HTR-8/SVneo (cell line): ENCODE measurements around the gene FAM171A2.
"Not testable (repeated sequence)": the region's sequence is repeated elsewhere in the genome, so short reads cannot be mapped to it uniquely, and the experiment has no call there.

Experiments used
- DNase-seq: peaks from one replicate; pipeline ENCODE4 v3.0.0; 2011; ENCODE audit warnings: low spot score, mixed read lengths; ENCODE audit not compliant: insufficient read length
- FAIRE-seq: peaks from 2 replicates; lab custom pipeline; 2011; peaks lifted over from hg19 to GRCh38; lab: Jason Lieb, UNC

FAM171A2 gene

DNA sequence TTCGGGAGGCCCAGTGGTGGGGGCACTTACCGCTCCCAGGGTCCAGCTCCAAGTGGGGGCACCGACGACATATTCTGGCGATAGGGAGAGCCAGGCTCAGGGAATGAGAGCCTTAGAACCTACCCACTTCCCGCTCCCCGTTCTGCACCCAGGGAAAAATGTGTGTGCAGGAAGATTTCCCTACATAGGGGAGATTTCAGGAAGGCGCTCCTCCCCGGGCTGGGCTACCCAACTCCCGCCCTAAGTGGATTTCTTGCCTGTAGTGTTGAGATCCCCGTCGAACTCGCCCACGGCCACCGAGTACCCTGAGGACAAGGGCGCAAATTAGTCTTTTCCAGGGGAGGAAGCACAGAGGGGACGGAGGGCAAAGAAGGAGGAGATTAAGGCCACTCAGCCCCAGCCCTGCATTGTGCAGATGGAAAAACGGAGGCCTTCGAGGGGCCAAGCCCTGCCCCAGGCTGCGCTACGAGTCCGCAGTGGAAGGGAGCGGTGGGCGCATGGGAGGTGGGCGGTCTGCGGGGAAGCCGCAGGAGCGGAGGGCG lies 20.7 kb upstream of the FAM171A2 start:
- FAIRE-seq (peak; percentile 46), DNase-seq (no peak)

DNA sequence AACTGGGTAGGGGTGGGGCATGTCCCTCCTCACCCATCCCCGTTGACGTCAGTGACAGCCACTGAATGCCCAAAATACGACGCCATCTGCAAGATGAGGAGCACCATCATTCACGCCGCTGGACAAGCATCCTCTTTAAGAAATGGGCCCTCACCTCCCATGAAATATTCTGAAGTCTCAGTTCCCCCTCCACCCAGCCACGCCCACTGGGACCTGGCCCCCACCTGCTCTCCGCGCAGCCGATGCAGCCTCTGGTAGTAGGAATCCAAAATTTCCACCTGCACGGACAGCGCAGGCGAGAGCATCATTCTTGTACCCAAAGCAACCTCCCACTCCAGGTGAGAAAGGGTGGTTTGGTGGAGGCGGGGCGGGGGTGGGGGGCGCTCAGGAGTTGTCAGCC lies 20.2 kb upstream of the FAM171A2 start:
- DNase-seq (no peak), FAIRE-seq (no peak)

DNA sequence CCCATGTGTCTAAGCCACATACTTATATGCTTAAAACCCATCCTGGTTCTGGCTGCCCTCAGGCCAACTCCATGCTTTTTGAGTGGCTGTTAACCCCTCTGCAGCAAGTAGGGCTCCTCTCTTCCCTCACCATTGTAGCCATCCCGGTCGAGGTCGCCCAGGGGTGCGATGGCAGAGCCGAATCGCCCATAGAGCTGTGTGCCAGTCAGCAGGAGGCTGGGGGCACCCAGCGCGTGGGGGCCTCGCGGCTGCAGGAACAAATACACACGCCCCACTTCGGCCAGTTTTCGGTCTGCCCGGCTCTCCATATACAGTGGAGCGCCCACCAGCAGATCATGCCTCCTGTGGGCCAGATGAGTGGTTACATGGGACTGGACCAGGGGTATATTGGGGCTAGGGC lies 19.7 kb upstream of the FAM171A2 start:
- no peak for DNase-seq

DNA sequence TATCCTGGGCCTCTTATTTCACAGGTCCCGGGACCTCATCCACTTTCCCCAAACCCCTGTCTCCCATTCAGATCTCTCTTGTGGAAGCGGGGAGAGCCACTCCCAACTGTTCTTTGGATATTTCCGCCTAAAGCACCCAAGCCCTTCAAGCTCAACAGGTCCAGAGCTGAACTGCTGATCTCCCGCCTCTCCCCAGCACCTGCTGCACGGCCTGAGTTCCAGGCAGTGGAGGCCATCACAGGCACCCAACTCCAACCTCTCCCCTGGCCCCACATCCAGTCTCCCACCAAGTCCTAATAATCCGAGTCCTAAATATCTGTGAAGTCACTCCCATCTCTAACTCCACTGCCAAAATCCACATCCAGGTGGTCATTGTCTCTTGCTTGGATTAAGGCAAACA lies 19.3 kb upstream of the FAM171A2 start:
- no peak for DNase-seq
- no peak for FAIRE-seq

More for the DNA sequence above, 19.7 kb upstream of the FAM171A2 start:
- no peak for FAIRE-seq

DNA sequence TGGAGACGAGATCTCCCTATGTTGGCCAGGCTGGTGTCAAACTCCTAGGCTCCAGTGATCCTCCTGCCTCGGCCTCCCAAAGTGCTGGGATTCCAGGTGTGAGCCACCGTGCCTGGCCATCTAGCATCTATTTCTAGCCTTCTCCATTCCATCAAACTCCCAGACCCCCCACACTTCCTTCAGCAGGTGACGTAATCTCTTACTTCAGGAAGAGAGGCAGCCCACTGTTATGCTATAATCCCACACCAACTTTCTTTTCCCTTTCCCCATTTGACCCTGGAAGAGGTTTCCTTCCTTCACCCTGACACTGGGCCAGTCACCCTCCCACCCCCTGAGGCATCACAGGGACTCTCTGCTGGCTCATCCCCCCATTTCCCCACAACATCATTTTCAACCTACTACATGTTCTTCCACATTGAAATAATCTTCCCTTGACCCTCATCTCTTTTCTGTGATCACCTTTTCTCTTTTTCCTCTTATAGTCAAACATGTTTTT lies 18.2 kb upstream of the FAM171A2 start:
- FAIRE-seq, result no peak
- no peak for DNase-seq

DNA sequence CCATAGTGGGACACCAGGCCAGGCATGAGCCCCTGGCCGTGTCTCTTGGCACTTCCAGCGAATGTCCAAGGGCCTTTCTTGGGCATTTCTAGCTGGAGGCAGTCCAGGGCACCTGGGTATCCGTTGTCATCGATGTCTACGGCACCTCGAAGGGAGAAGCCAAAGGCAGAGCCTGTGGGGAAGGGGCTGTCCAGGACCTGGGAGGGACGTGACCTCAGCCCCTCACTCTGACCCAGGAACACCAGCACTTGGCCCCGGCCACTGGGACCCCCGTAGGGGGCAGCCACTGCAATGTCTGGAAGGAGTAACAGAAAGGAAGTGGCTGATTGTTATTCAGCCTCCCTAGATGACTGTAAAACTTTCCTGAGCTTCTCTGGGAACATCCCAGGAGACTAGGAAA lies 17.1 kb upstream of the FAM171A2 start:
- FAIRE-seq, result peak; percentile 4
- DNase-seq, result no peak

DNA sequence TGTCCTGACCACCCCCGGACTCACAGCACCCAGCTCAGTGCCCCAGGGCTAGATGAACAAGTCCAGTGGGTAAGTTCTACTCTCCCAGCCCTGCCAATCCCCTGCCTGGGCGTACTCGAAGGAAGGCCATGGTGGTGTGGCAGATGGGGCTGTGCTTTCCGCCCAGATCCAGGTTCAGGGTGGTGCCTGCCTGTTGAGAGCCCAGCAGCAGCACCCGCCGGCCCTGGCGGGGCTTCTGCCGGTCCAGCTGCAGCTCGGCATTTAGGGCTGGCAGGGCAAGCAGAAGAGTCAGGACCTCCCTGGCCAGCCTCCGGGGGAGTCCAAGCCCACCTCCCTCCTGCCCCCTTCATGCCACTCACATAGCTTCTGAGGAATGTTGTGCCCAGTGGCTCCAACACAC lies 16.2 kb upstream of the FAM171A2 start:
- peak; percentile 75 for FAIRE-seq
- DNase-seq, result no peak

DNA sequence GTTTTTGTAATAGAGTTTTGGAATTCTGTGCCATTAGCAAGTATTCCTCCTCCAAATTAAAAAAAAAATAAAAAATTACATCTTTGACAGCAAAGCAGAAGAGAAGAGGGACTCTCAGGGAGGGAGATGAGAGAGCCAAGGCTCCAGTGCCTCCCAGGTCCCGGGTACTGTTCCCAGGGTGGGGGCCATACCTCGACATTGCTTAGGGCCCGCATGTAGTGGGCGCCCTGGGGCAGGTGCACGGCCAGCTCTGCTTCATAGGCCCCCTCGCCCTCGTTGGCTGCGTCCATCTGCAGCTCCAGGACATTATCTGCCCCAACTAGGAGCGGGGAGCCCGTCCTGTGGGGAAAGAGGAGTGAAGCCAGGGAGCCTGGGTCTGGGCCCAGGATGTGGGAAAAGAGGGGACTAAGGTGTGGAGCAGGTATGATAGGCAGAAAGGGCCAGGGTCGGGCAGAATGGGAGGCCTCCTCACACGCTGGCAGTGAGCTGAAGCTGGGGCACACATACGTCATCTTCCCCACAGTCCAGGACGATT lies 14.6 kb upstream of the FAM171A2 start:
- DNase-seq, result no peak
- peak; percentile 69 for FAIRE-seq

DNA sequence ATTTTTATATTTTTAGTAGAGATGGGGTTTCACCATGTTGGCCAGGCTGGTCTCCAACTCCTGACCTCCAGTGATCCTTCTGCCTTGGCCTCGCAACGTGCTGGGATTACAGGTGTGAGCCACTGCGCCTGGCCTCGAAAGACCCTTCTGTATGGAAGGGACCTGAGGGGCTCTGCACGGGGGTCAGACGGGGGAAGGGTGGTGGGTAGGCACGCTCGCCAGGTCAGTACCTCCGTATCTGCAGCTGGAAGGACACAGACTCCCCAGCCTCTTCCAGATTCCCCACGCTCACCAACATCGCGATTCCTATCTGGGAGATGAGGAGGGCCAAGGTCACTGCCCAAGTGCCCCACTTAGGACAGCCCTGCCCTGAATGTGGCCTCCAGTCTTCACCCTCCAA lies 13.1 kb upstream of the FAM171A2 start:
- no peak for FAIRE-seq
- no peak for DNase-seq

DNA sequence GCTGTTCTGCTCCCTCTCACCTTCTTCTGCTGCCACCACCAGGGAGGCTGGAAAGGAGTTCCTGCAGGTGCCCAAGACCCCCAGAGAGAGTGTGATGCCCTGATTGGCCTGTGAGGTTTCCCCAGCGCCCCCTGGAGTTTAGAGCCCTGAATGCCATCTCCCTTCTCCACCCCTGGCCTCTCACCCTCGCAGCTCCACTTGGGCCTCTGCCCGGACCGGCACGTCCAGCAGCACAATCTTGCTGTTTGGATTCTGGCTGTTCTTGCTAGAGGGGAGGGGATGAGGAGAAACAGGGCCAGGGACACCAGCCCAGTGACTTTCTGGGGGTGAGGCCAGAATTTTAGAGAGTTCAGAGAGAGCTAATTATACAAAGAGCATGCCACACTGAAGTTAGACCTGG lies 12.5 kb upstream of the FAM171A2 start:
- DNase-seq, result no peak
- peak; percentile 63 for FAIRE-seq

DNA sequence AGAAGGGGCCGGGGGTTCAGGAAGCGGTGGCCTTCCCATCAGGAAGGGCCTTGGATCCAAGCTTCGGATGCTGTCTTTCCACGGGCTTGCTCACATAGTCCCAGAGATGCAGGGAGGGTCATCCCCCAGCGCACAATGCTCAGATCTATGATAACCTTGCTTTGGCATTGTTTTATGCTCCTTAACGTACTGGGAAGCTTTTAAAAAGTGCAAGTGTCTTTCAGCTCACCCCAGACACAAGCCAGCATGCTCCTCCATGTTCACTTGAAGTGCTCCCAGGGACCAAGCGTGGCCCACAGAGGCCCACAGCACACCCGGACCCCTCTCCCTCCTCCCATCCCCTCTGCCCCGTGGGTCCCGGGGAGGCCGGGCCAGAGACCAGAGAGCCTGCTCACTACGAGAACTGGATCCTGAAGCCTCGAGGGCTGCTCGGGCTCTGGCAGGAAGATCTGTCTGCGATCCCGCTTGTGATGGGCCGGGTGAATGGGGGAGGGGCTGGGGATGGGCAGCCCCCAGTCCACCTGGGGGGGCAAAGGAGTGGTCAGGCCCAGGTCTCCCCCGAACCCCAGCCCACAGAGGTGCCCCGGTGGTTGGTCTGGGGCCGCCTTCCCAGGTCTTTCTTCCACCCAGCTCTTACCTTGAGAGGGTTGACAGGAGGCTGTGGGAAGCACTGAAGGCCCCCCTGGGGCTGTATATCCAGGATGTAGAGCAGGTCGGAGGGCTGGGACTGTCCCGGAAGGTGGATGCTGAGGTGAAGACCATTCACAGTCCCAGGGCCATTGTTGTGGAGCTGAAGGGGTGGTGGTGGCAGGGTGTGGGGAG lies 11.8 kb upstream of the FAM171A2 start:
- DNase-seq, result no peak
- FAIRE-seq, result no peak

DNA sequence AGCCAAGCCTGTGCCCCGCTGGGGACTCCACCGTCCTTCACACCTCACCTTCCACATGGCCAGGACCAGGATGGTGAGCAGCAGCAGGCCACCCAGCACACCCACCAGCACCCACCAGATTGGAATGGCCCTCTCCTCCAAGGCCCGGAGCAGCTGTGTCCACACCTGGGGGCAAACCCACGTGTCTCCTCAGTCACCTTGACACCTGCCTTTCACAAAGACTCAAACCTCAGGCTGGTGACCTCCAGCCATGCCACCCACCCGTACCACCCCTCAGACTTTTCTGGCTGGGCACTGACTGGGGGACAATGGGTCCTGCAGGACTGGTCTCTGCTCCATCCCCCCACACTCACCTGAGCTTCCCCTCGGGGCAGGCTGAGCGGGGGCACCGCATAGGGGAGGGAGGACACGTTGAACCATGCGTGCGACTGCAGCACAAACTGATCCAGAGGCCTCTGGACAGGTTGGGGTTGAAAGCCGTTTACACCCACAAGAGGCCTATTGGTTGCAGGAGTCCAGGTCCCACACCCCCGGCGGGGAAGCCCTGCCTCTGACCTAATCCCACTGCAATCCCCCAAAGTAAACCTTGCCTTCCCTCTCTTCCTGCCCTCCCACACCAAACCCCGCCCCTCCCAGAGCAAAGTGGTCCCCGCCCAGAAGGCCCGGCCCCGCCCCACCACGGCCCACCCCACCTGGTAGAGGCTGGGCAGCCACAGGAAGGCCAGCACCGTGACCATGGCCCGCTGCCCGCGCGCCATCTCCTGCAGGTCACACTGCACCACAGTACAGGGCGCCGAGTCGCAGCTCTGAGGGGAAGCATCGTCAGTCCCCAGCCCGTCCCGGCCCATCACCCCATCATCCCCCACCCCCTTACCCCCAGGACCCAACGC lies 10.9 kb upstream of the FAM171A2 start:
- no peak for DNase-seq
- FAIRE-seq, result no peak

DNA sequence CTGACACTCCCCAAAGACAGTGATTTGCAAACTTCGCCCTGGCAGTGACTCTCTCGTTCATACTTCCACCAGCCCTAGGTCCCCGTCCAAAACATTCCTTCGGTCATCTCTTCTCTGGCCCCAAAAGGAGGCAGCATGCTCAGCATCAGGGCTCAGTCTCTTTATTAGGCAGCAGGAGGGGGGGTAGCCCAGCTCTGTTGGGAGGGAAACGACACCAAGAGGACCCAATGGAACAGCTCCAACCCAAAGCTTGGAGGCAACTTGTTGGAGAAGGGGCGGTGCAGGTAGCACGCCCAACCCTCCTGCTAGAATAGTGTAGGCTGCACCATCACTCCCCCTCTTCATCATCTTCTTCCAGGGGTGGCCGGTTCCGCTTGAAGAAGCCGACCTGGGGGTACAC lies 8.4 kb upstream of the FAM171A2 start:
- FAIRE-seq (no peak), DNase-seq (no peak)

DNA sequence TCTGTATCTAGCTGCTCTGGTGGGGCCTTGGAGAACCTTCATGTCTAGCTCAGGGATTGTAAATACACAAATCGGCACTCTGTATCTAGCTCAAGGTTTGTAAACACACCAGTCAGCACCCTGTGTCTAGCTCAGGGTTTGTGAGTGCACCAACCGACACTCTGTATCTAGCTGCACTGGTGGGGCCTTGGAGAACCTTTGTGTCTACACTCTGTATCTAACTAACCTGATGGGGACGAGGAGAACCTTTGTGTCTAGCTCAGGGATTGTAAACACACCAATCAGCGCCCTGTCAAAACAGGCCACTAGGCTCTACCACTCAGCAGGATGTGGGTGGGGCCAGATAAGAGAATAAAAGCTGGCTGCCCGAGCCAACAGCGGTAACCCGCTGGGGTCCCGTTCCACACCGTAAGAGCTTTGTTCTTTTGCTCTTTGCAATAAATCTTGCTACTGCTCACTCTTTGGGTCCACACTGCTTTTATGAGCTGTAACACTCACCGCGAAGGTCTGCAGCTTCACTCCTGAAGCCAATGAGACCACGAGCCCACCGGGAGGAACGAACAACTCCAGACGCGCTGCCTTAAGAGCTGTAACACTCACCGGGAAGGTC lies 5.9 kb upstream of the FAM171A2 start:
- DNase-seq, FAIRE-seq: not testable (repeated sequence)

DNA sequence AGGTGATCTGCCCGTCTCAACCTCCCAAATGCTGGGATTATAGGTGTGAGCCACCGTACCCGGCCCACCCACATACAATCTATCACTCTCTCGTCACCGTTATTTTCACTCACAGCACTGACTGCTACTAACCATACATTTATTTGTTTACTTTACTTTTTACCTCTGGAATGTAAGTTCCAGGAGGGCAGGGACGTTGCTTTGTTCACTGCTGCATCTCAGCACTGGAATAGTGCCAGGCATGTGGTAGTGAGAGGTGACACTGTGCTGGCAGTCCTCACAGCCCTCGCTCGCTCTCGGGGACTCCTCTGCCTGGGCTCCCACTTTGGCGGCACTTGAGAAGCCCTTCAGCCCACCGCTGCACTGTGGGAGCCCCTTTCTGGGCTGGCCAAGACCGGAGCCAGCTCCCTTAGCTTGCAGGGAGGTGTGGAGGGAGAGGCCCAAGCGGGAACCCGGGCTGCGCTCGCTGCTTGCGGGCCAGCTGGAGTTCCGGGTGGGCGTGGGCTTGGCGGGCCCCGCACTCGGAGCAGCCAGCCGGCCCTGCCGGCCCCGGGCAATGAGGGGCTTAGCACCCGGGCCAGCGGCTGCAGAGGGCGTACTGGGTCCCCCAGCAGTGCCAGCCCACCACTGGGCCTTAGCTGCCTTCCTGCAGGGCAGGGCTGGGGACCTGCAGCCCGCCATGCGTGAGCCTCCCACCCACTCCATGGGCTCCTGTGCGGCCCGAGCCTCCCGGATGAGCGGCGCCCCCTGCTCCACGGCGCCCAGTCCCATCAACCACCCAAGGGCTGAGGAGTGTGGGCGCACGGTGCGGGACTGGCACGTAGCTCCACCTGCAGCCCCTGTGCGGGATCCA lies 5.0 kb upstream of the FAM171A2 start:
- not testable (repeated sequence) for FAIRE-seq, DNase-seq

DNA sequence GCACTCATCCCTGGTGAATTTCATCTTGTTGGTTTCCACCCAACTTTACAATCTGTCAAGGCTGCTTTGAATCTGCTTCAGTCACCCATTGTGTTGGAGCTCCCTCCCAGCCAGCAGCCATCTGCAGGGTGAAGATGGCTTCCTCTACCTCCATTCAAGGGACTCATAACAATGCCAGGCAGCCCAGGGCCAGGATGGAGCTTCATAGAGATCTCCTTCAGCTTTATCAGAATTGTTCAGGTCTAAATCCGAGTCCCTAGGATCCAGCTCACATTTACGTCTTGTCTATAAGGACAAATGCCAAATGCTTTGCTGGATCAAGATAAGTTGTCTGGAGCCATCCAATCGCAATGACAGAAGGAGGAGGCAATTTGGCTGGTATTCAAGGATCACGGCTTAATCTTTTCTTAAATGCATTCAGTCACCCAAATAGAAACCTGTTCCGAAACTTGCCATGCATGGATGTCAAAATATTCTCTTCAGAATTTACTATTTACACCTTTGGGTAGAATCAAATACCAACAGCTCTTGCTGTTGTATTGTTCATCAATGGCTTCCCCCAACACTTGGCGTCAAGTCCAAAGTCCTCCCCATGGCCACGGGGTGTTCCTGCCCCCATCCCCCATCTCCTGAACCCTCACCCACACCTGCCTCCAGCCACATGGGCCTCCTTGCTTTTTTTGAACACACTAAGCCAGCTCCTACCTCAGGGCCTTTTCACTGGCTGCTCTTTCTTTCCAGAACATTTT lies 3.8 kb upstream of the FAM171A2 start:
- DNase-seq (no peak), FAIRE-seq (no peak)

DNA sequence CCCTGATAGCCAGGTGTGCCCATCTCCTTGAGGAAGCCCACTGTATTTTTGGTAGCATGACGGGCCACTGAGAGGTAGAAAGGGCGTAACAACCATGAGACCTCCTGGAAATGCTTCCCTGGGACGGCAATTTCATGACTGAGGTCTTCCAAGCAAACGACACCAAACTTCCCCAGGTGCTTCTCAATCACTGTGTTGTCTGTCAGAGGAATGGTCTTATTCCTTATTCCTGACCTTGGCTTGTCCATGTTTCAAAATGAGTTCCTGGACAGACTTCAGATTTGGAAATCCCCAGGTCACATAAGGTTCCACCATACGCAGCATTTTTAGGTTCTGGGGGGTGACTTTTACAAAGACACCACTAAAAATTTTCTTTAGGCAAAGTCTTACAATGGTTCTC lies 1.4 kb upstream of the FAM171A2 start:
- FAIRE-seq, DNase-seq: not testable (repeated sequence)

DNA sequence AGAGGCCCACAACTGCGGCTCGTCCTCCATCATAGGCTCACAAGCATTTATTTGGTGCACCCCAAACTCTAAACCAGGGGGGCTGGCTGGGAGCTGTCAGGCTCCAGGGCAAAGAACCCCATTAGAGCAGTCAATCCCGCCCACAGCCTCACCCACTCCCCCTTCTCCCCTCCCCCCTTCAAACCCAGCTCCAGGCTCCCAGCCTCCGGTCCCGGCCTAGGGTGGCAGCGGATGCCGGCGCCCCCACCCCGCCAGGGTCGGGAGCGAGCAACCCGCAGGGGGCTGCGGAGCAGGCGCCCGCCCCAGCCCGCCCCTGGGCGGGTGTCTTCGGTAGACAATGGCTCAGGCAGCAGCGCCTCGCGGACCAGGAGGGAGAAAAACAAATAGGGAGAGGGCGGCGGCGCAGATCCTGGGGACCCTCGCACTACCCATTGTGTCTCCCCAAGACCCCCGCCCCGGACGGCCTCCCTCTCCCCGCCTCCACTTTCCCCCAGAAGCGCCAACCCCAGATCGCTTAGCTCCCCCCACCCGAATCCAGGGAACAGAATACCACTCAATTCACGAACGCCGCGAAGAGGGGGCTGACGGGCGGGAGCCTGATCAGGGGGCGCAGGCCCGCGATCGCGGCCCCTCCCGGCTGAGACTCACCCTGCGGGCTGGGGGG lies 572 bp downstream of the FAM171A2 start:
- no peak for FAIRE-seq
- DNase-seq, result peak; percentile 58
